SK-N-SH (cell line): Measurements from ENCODE around the gene RAB6A. TPM values are rescaled to one million over a fixed set of nuclear protein-coding genes. Genes with fewer than 3 reads are reported as not detected.

Experiments
- CTCF ChIA-PET: fragments of 300-600, 350-600 bp; formaldehyde crosslinking; extraction: SDS; loops from one replicate; lab custom pipeline; 2021; lab: Yijun Ruan, JAX
- POLR2A ChIA-PET: fragments of 350-600 bp; sonication (Branson Sonifier 250); formaldehyde crosslinking; extraction: SDS; loops from one replicate; lab custom pipeline; 2020; ENCODE audit warnings: antibody characterized with exemption, inconsistent platforms; lab: Yijun Ruan, JAX
- DNase-seq: peaks from one replicate; pipeline ENCODE4 v3.0.0; 2012
- H2AFZ ChIP-seq: fragments of 200-600 bp; sonication (generic); 2 replicates; pipeline ENCODE4 v1.8.1; 2016; ENCODE audit warnings: antibody characterized with exemption, mild to moderate bottlenecking, low read depth
- H3F3A ChIP-seq: fragments of 200-600 bp; sonication (generic); replicated peaks from 2 replicates; pipeline ENCODE3; 2016; ENCODE audit warnings: antibody characterized with exemption, mild to moderate bottlenecking; ENCODE audit not compliant: insufficient read depth
- H3K27ac ChIP-seq, 2 experiments: fragments of 200-500 bp in 1 of 2; fragments of 200-600 bp in 1 of 2; sonication (Bioruptor generic) in 1 of 2; sonication (generic), shearing (Covaris generic) in 1 of 2; 2 replicates each; pipeline versions ENCODE4 v1.5.1 to v1.6.1; 2014 to 2016; ENCODE audit warnings: low read depth in 2 of 2, inconsistent platforms in 1 of 2, low read length in 1 of 2, mild to moderate bottlenecking in 1 of 2, mixed read lengths in 1 of 2
- H3K27me3 ChIP-seq: fragments of 200-600 bp; sonication (generic), shearing (Covaris generic); 2 replicates; pipeline ENCODE4 v1.6.1; 2016; ENCODE audit warnings: mixed run types; ENCODE audit not compliant: insufficient read depth
- H3K36me3 ChIP-seq, 2 experiments: fragments of 200-500 bp in 1 of 2; fragments of 200-600 bp in 1 of 2; sonication (Bioruptor generic) in 1 of 2; sonication (generic) in 1 of 2; replicated peaks in 1 of 2; 2 replicates each; pipeline versions ENCODE3 to v1.5.1; 2014 to 2016; ENCODE audit warnings: low read length in 1 of 2, mild to moderate bottlenecking in 1 of 2; ENCODE audit not compliant: insufficient read depth in 2 of 2, control insufficient read depth in 1 of 2
- H3K4me1 ChIP-seq, 2 experiments: fragments of 200-500 bp in 1 of 2; fragments of 200-600 bp in 1 of 2; sonication (Bioruptor generic) in 1 of 2; sonication (generic), shearing (Covaris generic) in 1 of 2; 2 replicates each; pipeline versions ENCODE4 v1.5.1 to v1.6.1; 2014 to 2016; ENCODE audit warnings: low read depth in 1 of 2, low read length in 1 of 2, mixed run types in 1 of 2; ENCODE audit not compliant: insufficient read depth in 2 of 2, control insufficient read depth in 1 of 2
- H3K4me2 ChIP-seq: fragments of 200-600 bp; sonication (generic), shearing (Covaris generic); 2 replicates; pipeline ENCODE4 v1.6.1; 2017; ENCODE audit warnings: mixed run types
- H3K4me3 ChIP-seq, 2 experiments: fragments of 200-500 bp in 1 of 2; fragments of 200-600 bp in 1 of 2; sonication (Bioruptor generic) in 1 of 2; sonication (generic), shearing (Covaris generic) in 1 of 2; 2 replicates each; pipeline versions ENCODE4 v1.5.1 to v1.8.1; 2014 to 2016; ENCODE audit warnings: low read depth in 2 of 2, inconsistent platforms in 1 of 2, low read length in 1 of 2, mild to moderate bottlenecking in 1 of 2, mixed read lengths in 1 of 2, moderate library complexity in 1 of 2
- H3K79me2 ChIP-seq: fragments of 200-600 bp; sonication (generic); 2 replicates; pipeline ENCODE4 v1.8.1; 2017; ENCODE audit warnings: mild to moderate bottlenecking; ENCODE audit not compliant: insufficient read depth
- H3K9ac ChIP-seq: fragments of 200-600 bp; sonication (generic); 2 replicates; pipeline ENCODE4 v1.6.1; 2017; ENCODE audit warnings: mixed run types
- H3K9me2 ChIP-seq: fragments of 200-600 bp; sonication (generic); 2 replicates; pipeline ENCODE4 v1.6.1; 2017; ENCODE audit warnings: mixed run types
- H3K9me3 ChIP-seq: fragments of 200-600 bp; sonication (generic); 2 replicates; pipeline ENCODE4 v1.6.1; 2017; ENCODE audit warnings: mixed run types, mild to moderate bottlenecking, moderate library complexity
- H4K20me1 ChIP-seq: fragments of 200-600 bp; sonication (generic); 2 replicates; pipeline ENCODE4 v1.6.1; 2017; ENCODE audit warnings: mild to moderate bottlenecking, mixed run types; ENCODE audit not compliant: insufficient read depth
- EP300 ChIP-seq, 2 experiments: IDR thresholded peaks; 2 replicates each; pipeline versions ENCODE4 v1.4.0 to v1.6.1; 2012; ENCODE audit warnings: borderline replicate concordance in 1 of 2, low read depth in 1 of 2, low read length in 1 of 2
- EZH2phosphoT487 ChIP-seq: fragments of 200-600 bp; sonication (generic); IDR thresholded peaks from 2 replicates; pipeline ENCODE4 v1.6.1; 2017; ENCODE audit warnings: low read depth, mixed run types, mild to moderate bottlenecking, antibody characterized with exemption, moderate library complexity, borderline replicate concordance
- FOXM1 ChIP-seq: IDR thresholded peaks from 2 replicates; pipeline ENCODE4 v1.4.0; 2012; ENCODE audit warnings: low read depth, mild to moderate bottlenecking
- GABPA ChIP-seq: IDR thresholded peaks from 2 replicates; pipeline ENCODE4 v1.4.0; 2012; ENCODE audit warnings: low read depth, mild to moderate bottlenecking
- JUND ChIP-seq: IDR thresholded peaks from 2 replicates; pipeline ENCODE4 v1.4.0; 2012
- NFIC ChIP-seq: IDR thresholded peaks from 2 replicates; pipeline ENCODE4 v1.4.0; 2012; ENCODE audit warnings: borderline replicate concordance
- RAD21 ChIP-seq: IDR thresholded peaks from 2 replicates; pipeline ENCODE4 v1.6.1; 2012; ENCODE audit warnings: mild to moderate bottlenecking, low read length
- RCOR1 ChIP-seq: fragments of 150-350 bp; IDR thresholded peaks from 2 replicates; pipeline ENCODE4 v1.6.1; 2017; ENCODE audit warnings: antibody characterized with exemption, low read length
- RXRA ChIP-seq: IDR thresholded peaks from 2 replicates; pipeline ENCODE4 v1.4.0; 2012; ENCODE audit warnings: low read depth, mild to moderate bottlenecking, borderline replicate concordance
- SIN3A ChIP-seq: IDR thresholded peaks from 2 replicates; pipeline ENCODE4 v1.6.1; 2012; ENCODE audit warnings: low read depth, mild to moderate bottlenecking, low read length, moderate library complexity, borderline replicate concordance
- SMC3 ChIP-seq: IDR thresholded peaks from 2 replicates; pipeline ENCODE4 v1.6.1; 2012; ENCODE audit warnings: low read depth, low read length, improper control_type of control experiment
- TCF12 ChIP-seq: IDR thresholded peaks from 2 replicates; pipeline ENCODE4 v1.4.0; 2012
- TEAD4 ChIP-seq: IDR thresholded peaks from 2 replicates; pipeline ENCODE4 v1.4.0; 2012; ENCODE audit warnings: mild to moderate bottlenecking, borderline replicate concordance; ENCODE audit not compliant: insufficient read depth
- WGBS: methylation state at CpG from one replicate; pipeline ENCODE4 v1.1.6; 2017; ENCODE audit warnings: low lambda C conversion rate; 5-methylcytosine and 5-hydroxymethylcytosine counted together
- polyA plus RNA-seq, 3 experiments: library from polyadenylated mRNA; depleted of rRNA; stranded (reverse); fragments of >200 nt; gene quantifications; 2 replicates each; pipeline ENCODE4 v1.2.3, GENCODE V29; 2012
- TF ChIP-seq, protein P1 (sequence below): fragments of 150-350 bp; IDR thresholded peaks from 2 replicates; pipeline ENCODE4 v1.6.1; 2017; ENCODE audit warnings: antibody characterized with exemption, low read length, low read depth, borderline replicate concordance
- TF ChIP-seq, protein P2 (sequence below): fragments of 150-350 bp; IDR thresholded peaks from 2 replicates; pipeline ENCODE4 v1.6.1; 2016; ENCODE audit warnings: mild to moderate bottlenecking, low read depth, low read length
- TF ChIP-seq, protein P3 (sequence below): IDR thresholded peaks from 2 replicates; pipeline ENCODE4 v1.4.0; 2012; ENCODE audit warnings: low read depth, borderline replicate concordance
- TF ChIP-seq, protein P4 (sequence below): IDR thresholded peaks from 2 replicates; pipeline ENCODE4 v1.4.0; 2012; ENCODE audit warnings: low read depth, borderline replicate concordance
- TF ChIP-seq, protein P5 (sequence below): IDR thresholded peaks from 2 replicates; pipeline ENCODE4; 2012
- TF ChIP-seq, protein P6 (sequence below): IDR thresholded peaks from 2 replicates; pipeline ENCODE4 v1.6.1; 2012; ENCODE audit warnings: mild to moderate bottlenecking, low read depth, low read length, moderate library complexity

RAB6A gene
- polyA plus RNA-seq, 1 of the 3 experiments (the other 2 are of a cell fraction), result 39.1 TPM

DNA sequence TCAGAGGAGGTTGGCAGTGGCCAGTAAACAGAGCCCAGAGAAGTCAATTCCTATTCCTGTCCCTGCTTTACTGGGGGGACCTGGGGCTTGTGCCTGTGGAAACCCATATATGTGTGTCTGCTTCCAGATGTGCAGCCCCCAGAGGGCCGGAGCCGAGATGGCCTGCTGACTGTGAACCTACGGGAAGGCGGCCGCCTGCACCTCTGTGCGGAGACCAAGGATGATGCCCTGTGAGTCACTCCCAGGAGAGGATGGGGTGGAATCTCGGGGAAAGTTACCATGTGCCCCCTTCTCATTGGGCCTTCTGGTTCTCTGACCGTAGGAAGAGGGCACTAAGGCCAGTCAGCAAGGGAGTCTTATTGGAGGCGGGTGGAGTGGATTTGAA lies 109.2 kb downstream of the RAB6A start:
- TF ChIP-seq EP300 (IDR thresholded peaks at IDR 0.05; ENCODE audit: borderline replicate concordance in 1 of 2, low read depth in 1 of 2, low read length in 1 of 2) (no peak), SMC3 (no peak), GABPA (no peak), TCF12 (no peak), SIN3A (no peak), EZH2phosphoT487 (no peak), JUND (no peak), RXRA (no peak), FOXM1 (no peak), TEAD4 (no peak), RAD21 (no peak), NFIC (no peak), RCOR1 (no peak)
- TF ChIP-seq, protein P1, sequence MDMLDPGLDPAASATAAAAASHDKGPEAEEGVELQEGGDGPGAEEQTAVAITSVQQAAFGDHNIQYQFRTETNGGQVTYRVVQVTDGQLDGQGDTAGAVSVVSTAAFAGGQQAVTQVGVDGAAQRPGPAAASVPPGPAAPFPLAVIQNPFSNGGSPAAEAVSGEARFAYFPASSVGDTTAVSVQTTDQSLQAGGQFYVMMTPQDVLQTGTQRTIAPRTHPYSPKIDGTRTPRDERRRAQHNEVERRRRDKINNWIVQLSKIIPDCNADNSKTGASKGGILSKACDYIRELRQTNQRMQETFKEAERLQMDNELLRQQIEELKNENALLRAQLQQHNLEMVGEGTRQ, result no peak
- TF ChIP-seq, protein P2, sequence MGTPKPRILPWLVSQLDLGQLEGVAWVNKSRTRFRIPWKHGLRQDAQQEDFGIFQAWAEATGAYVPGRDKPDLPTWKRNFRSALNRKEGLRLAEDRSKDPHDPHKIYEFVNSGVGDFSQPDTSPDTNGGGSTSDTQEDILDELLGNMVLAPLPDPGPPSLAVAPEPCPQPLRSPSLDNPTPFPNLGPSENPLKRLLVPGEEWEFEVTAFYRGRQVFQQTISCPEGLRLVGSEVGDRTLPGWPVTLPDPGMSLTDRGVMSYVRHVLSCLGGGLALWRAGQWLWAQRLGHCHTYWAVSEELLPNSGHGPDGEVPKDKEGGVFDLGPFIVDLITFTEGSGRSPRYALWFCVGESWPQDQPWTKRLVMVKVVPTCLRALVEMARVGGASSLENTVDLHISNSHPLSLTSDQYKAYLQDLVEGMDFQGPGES, result no peak
- TF ChIP-seq, protein P3, sequence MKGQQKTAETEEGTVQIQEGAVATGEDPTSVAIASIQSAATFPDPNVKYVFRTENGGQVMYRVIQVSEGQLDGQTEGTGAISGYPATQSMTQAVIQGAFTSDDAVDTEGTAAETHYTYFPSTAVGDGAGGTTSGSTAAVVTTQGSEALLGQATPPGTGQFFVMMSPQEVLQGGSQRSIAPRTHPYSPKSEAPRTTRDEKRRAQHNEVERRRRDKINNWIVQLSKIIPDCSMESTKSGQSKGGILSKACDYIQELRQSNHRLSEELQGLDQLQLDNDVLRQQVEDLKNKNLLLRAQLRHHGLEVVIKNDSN, result no peak
- TF ChIP-seq, protein P4, sequence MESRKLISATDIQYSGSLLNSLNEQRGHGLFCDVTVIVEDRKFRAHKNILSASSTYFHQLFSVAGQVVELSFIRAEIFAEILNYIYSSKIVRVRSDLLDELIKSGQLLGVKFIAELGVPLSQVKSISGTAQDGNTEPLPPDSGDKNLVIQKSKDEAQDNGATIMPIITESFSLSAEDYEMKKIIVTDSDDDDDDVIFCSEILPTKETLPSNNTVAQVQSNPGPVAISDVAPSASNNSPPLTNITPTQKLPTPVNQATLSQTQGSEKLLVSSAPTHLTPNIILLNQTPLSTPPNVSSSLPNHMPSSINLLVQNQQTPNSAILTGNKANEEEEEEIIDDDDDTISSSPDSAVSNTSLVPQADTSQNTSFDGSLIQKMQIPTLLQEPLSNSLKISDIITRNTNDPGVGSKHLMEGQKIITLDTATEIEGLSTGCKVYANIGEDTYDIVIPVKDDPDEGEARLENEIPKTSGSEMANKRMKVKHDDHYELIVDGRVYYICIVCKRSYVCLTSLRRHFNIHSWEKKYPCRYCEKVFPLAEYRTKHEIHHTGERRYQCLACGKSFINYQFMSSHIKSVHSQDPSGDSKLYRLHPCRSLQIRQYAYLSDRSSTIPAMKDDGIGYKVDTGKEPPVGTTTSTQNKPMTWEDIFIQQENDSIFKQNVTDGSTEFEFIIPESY, result no peak
- TF ChIP-seq, protein P5, sequence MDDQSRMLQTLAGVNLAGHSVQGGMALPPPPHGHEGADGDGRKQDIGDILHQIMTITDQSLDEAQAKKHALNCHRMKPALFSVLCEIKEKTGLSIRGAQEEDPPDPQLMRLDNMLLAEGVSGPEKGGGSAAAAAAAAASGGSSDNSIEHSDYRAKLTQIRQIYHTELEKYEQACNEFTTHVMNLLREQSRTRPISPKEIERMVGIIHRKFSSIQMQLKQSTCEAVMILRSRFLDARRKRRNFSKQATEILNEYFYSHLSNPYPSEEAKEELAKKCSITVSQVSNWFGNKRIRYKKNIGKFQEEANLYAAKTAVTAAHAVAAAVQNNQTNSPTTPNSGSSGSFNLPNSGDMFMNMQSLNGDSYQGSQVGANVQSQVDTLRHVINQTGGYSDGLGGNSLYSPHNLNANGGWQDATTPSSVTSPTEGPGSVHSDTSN, result no peak
- TF ChIP-seq, protein P6, sequence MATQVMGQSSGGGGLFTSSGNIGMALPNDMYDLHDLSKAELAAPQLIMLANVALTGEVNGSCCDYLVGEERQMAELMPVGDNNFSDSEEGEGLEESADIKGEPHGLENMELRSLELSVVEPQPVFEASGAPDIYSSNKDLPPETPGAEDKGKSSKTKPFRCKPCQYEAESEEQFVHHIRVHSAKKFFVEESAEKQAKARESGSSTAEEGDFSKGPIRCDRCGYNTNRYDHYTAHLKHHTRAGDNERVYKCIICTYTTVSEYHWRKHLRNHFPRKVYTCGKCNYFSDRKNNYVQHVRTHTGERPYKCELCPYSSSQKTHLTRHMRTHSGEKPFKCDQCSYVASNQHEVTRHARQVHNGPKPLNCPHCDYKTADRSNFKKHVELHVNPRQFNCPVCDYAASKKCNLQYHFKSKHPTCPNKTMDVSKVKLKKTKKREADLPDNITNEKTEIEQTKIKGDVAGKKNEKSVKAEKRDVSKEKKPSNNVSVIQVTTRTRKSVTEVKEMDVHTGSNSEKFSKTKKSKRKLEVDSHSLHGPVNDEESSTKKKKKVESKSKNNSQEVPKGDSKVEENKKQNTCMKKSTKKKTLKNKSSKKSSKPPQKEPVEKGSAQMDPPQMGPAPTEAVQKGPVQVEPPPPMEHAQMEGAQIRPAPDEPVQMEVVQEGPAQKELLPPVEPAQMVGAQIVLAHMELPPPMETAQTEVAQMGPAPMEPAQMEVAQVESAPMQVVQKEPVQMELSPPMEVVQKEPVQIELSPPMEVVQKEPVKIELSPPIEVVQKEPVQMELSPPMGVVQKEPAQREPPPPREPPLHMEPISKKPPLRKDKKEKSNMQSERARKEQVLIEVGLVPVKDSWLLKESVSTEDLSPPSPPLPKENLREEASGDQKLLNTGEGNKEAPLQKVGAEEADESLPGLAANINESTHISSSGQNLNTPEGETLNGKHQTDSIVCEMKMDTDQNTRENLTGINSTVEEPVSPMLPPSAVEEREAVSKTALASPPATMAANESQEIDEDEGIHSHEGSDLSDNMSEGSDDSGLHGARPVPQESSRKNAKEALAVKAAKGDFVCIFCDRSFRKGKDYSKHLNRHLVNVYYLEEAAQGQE, result no peak
- Histone ChIP-seq H3K27ac (no peak overlapping the region), H3F3A (no peaks in the 10 kb centered on the region), H3K27me3 (no peaks in the 10 kb centered on the region), H2AFZ (no peak overlapping the region), H3K36me3 (no peaks in the 10 kb centered on the region), H3K79me2 (no peaks in the 10 kb centered on the region), H3K9me3 (no peaks in the 10 kb centered on the region), H3K4me3 (no peak overlapping the region), H4K20me1 (no peaks in the 10 kb centered on the region), H3K9ac (no peak overlapping the region), H3K4me2 (no peak overlapping the region), H3K4me1 (peaks cover 0 to 7% of the 10 kb centered on the region in 2 experiments; a peak in 1 of 4 replicates), H3K9me2 (no peaks in the 10 kb centered on the region)
- POLR2A ChIA-PET, result no interaction called here
- no peak for DNase-seq
- WGBS, result 88% methylated on average over 9 of the region's 9 CpGs
- CTCF ChIA-PET, result interaction anchor here (0.9 to 2.6 kb wide), 2 partner anchors 301 kb away, joined by 3 to 6 read pairs; no protein-coding TSS in a partner anchor
